ENCODE measurements around the gene ZFAND3.

The ZFAND3 gene

GRCh38 chr6:37916675-37917074, 97.1 kb downstream of the ZFAND3 start:
- TF ChIP-seq, protein P1, sequence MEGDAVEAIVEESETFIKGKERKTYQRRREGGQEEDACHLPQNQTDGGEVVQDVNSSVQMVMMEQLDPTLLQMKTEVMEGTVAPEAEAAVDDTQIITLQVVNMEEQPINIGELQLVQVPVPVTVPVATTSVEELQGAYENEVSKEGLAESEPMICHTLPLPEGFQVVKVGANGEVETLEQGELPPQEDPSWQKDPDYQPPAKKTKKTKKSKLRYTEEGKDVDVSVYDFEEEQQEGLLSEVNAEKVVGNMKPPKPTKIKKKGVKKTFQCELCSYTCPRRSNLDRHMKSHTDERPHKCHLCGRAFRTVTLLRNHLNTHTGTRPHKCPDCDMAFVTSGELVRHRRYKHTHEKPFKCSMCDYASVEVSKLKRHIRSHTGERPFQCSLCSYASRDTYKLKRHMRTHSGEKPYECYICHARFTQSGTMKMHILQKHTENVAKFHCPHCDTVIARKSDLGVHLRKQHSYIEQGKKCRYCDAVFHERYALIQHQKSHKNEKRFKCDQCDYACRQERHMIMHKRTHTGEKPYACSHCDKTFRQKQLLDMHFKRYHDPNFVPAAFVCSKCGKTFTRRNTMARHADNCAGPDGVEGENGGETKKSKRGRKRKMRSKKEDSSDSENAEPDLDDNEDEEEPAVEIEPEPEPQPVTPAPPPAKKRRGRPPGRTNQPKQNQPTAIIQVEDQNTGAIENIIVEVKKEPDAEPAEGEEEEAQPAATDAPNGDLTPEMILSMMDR (IDR thresholded peaks at IDR 0.05): no peak
- no peak for TF ChIP-seq ZFX (IDR thresholded peaks at IDR 0.05; ENCODE audit: borderline replicate concordance)
- H3K27ac ChIP-seq: no peak overlapping the region

DNA sequence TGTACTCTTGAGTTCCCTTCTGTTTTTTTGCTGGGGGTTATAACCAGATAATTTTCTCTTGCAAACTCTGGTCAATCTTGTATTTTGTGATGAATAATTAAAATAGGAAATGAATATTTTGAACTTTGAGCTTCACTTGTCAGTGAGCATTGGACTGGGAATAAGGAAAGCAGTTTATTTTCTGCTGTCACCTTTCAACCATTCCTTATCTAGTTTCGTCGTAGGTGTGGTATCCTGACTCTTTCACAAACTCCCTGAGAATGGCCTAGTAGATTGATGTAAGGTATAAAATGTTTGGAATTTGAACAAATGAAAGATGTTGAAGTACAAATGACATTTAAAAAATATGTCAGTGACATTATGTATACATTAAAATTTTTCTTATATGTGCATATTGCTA, 98.0 kb downstream of the ZFAND3 start:
- no peak overlapping the region for H3K27ac ChIP-seq
- TF ChIP-seq, protein P1 (IDR thresholded peaks at IDR 0.05): no peak
- no peak for TF ChIP-seq ZFX (IDR thresholded peaks at IDR 0.05; ENCODE audit: borderline replicate concordance)

DNA sequence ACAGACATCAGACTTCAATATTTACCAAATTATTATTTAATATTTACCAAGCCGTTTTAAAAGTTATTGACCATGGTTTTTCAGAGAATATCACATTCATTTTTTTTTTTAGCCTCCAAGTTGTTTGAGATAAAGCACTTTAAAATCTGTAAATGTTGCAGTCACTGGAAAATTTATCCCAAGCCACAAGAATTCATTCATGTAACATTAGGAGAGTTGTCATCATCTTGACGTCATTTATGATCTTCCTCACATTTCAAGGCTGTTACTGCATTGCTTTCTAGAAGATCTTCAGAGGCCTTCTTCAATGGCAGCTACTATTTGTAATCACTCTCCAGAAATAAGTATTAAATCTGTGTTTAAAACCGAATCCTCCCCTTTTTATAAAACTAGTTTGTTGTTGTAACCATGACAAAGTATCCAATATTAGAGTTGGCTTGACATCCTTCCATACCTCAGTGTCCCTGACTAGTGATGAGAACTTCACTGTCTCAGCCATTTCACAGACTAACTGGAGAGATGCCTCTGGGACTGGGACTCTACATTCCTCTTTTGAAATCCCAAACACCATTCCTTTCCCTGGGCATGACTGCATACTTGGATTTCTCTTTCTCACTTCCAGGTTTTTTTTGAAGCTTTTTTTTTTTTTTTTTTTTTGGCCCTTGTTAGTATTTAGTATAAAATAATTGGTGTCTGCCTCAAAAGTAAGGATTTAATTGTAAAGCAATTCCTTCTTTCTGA, 100.1 kb downstream of the ZFAND3 start:
- no peak for TF ChIP-seq ZFX (IDR thresholded peaks at IDR 0.05; ENCODE audit: borderline replicate concordance)
- TF ChIP-seq, protein P1 (IDR thresholded peaks at IDR 0.05): no peak
- H3K27ac ChIP-seq: no peak overlapping the region

DNA sequence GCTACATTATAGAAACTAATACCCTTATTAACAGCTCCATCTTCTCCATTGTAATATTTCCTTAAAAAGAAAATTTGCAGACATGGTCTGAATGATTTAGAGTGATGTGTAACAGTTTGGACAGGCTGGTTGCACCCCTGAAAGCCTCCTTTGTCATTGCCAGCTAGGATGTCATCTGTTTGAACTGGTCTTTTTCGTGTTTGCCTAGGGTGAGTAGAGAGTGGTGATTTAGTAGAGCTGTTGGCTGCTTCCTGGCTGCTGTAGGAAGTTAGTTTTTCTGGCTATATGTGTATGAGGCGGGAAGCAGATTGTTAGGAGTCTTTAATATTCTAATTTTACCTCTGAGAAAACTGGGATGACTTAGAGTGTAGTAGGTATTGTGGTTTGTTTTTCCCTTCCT, 101.1 kb downstream of the ZFAND3 start:
- TF ChIP-seq ZFX (IDR thresholded peaks at IDR 0.05; ENCODE audit: borderline replicate concordance): no peak
- TF ChIP-seq, protein P1 (IDR thresholded peaks at IDR 0.05): no peak
- no peak overlapping the region for H3K27ac ChIP-seq

GRCh38 chr6:37922563-37922962, 103.0 kb downstream of the ZFAND3 start:
- TF ChIP-seq, protein P1 (IDR thresholded peaks at IDR 0.05): no peak

DNA sequence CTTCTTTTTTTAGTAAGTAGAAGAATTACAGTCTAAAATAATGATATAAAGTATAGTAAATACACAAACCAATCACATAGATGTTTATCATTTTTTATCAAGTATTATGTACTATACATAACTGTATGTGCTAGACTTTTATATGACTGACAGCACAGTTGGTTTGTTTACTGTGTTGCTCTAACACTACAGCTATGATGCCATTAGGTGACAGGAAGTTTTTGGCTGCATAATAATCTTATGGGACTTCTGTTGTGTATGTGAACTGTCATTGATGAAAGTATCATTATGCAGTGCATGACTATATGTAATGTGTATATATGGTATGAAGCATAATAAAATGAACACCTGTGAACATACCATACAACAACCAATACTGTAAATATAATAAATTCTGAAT, 104.0 kb downstream of the ZFAND3 start:
- TF ChIP-seq, protein P1 (IDR thresholded peaks at IDR 0.05): no peak
- no peak for TF ChIP-seq ZFX (IDR thresholded peaks at IDR 0.05; ENCODE audit: borderline replicate concordance)
- no peak overlapping the region for H3K27ac ChIP-seq

More at GRCh38 chr6:37922563-37922962, 103.0 kb downstream of the ZFAND3 start:
- no peak overlapping the region for H3K27ac ChIP-seq

GRCh38 chr6:37926661-37927060, 107.1 kb downstream of the ZFAND3 start:
- H3K27ac ChIP-seq: no peak overlapping the region
- TF ChIP-seq ZFX (IDR thresholded peaks at IDR 0.05; ENCODE audit: borderline replicate concordance): no peak
- TF ChIP-seq, protein P1 (IDR thresholded peaks at IDR 0.05): no peak
